ENCODE measurements around the gene MICAL3.

DNA sequence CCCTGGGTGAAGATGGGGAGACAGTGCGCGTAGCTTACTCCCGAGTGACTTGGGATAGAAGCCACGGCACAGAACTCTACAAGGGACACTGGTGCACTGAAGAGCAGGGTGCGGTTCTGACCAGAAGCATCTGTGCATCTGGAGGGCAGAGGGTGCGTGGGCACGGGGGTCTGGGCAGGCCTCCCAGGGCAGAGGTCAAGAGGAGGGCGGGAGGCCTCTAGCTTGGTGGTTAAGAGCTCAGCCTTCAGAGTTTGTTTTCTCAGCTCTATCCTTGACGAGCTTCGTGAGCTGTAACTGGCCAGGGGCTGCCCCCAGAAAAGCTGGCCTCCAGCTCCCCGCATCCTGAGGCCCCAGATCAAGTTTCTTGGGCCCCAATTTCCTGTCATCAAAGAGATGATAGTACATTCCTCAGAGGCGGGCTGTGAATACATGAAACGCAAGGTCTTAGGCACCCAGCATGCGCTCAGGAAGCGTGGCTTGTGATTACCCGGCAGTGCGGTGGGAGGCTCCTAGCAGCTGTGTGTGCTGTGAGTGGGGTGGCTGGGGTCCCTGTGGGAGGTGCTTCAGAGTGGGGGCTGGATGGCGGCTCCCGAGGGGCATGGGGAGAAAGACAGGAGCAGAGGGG is 244.1 kb downstream of the MICAL3 start:
- TF ChIP-seq CTCF (conservative IDR thresholded peaks at IDR 0.05; ENCODE audit: low read depth, low read length) = no peak
- no peak for TF ChIP-seq EZH2 (IDR thresholded peaks at IDR 0.05; ENCODE audit: low read length, unreplicated experiment)
